Measurements from ENCODE around the gene RAPGEF6. TPM values are rescaled to one million over a fixed set of nuclear protein-coding genes. Genes with fewer than 3 reads are reported as not detected.

Gene RAPGEF6
- total RNA-seq, 4 donors from 2014 or later = 17.2 to 23.3 (median 20.1) TPM

DNA sequence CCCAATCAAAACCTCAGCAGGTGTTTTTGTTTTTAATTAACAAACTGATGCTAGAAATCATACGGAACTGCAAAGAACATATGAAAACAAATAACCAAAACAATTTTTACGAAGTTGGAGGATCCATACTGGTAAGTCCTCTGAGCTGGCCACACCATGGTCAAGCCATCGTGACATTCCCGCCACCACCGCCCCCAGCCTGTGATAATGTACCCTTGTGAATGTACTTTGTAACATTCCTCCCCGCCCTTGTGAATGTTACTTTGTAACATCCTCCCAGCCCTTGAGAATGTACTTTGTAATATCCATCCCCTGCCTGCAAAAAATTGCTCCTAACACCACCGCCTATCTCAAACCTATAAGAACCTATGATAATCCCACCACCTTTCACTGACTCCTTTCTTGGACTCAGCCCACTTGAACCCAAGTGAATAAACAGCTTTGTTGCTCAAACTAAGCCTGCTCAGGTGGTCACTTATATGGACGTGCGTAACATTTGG, 63.3 kb downstream of the RAPGEF6 start:
- H3K27ac ChIP-seq (replicated peaks in 1 of 4) = no peak overlapping the region
- intact Hi-C loops (cut with DNase I) = no loop called here
- no peak for DNase-seq (ENCODE audit: extremely low spot score)
- WGBS = 98% methylated on average over 9 of the region's 9 CpGs
- H3K27me3 ChIP-seq = no peaks in the 10 kb centered on the region
- no peak for TF ChIP-seq CTCF (IDR thresholded peaks at IDR 0.05)
- TF ChIP-seq EP300 (IDR thresholded peaks at IDR 0.05) = no peak
- no peak for TF ChIP-seq POLR2AphosphoS5 (IDR thresholded peaks at IDR 0.05)
- no peak for TF ChIP-seq POLR2A (IDR thresholded peaks at IDR 0.05; ENCODE audit: low read depth)
- H3K4me1 ChIP-seq = no peaks in the 10 kb centered on the region
- no peak overlapping the region for H3K4me3 ChIP-seq
- H3K36me3 ChIP-seq = no peaks in the 10 kb centered on the region
- no peaks in the 10 kb centered on the region for H3K9me3 ChIP-seq

DNA sequence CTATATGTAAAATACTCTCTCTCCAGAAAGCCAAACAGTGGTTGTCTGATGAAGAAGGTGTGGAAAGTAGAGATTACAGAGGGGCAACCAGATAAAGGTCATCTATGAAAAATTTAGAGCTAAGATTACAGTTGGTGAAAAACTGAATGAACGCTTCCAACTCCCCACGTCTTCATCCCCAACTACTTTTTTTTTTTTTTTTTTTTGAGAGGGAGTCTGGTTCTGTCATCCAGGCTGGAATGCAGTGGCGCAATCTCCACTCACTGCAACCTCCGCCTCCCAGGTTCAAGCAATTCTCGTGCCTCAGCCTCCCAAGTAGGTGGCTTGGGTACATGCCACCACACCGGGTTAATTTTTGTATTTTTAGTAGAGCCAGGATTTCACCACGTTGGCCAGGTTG, 64.3 kb downstream of the RAPGEF6 start:
- no peaks in the 10 kb centered on the region for H3K9me3 ChIP-seq
- 92% methylated on average over 7 of the region's 7 CpGs for WGBS
- no peak overlapping the region for H3K27ac ChIP-seq (replicated peaks in 1 of 4)
- H3K4me1 ChIP-seq = no peaks in the 10 kb centered on the region
- DNase-seq (ENCODE audit: extremely low spot score) = no peak
- intact Hi-C loops (cut with DNase I) = no loop called here
- H3K27me3 ChIP-seq = no peaks in the 10 kb centered on the region
- H3K4me3 ChIP-seq = no peak overlapping the region
- H3K36me3 ChIP-seq = no peaks in the 10 kb centered on the region
- TF ChIP-seq EP300 (IDR thresholded peaks at IDR 0.05) (no peak), POLR2AphosphoS5 (IDR thresholded peaks at IDR 0.05) (no peak), CTCF (IDR thresholded peaks at IDR 0.05) (no peak), POLR2A (IDR thresholded peaks at IDR 0.05; ENCODE audit: low read depth) (no peak)

GRCh38 chr5:131564229-131564652, 70.8 kb downstream of the RAPGEF6 start:
- peaks cover 0 to 2% (median 0%) of the 10 kb centered on the region in 4 donors for H3K4me1 ChIP-seq
- WGBS = 91% methylated on average over 4 of the region's 4 CpGs
- no peak for DNase-seq (ENCODE audit: extremely low spot score)
- no peak for TF ChIP-seq EP300 (IDR thresholded peaks at IDR 0.05)
- TF ChIP-seq POLR2AphosphoS5 (IDR thresholded peaks at IDR 0.05) = no peak
- TF ChIP-seq POLR2A (IDR thresholded peaks at IDR 0.05; ENCODE audit: low read depth) = no peak
- no peak for TF ChIP-seq CTCF (IDR thresholded peaks at IDR 0.05)
- no peak overlapping the region for H3K4me3 ChIP-seq
- no peak overlapping the region for H3K27ac ChIP-seq (replicated peaks in 1 of 4)
- peaks cover 0 to 4% (median 0%) of the 10 kb centered on the region in 4 donors for H3K36me3 ChIP-seq
- no peaks in the 10 kb centered on the region for H3K27me3 ChIP-seq
- no peaks in the 10 kb centered on the region for H3K9me3 ChIP-seq
- intact Hi-C loops (cut with DNase I) = no loop called here

DNA sequence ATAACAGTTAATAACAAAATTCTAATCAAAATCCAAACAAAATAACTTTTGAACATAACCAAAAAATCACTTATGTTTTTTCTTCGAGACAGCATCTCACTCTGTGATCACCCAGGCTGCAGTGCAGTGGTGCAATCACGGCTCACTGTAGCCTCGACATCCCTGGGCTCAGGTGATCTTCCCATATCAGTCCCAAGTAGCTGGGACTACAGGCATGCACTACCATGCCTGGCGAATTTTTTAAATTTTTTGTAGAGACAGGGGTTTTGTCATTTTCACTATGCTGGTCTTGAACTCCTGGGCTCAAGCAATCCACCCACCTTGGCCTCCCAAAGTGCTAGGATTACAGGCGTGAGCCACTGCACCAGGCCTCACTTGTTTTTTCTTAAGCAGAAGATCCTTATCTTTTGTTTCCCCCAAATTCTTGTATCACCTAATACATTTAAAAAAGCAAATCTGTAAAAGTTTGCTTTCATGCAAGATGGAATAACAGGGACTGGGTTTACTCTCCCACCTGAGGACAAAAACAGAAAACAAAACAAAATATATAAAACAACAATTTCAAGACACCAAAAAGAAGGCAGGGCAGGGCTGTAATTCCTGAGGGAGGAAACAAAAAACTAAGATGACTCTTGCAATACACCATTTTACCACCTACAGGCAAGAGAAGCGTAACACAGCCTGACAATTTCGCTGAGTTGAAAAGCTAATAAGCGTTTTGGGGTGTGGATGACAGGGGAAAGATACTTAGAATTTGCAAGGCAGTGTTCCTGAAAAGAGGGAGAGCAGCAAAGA, 71.4 kb downstream of the RAPGEF6 start:
- DNase-seq (ENCODE audit: extremely low spot score) = no peak
- WGBS = 91% methylated on average over 8 of the region's 8 CpGs
- H3K4me3 ChIP-seq = no peak overlapping the region
- H3K27me3 ChIP-seq = no peaks in the 10 kb centered on the region
- no peak overlapping the region for H3K27ac ChIP-seq (replicated peaks in 1 of 4)
- intact Hi-C loops (cut with DNase I) = no loop called here
- peaks cover 0 to 8% (median 0%) of the 10 kb centered on the region in 4 donors for H3K36me3 ChIP-seq
- peaks cover 0 to 2% (median 0%) of the 10 kb centered on the region in 4 donors for H3K4me1 ChIP-seq
- TF ChIP-seq EP300 (IDR thresholded peaks at IDR 0.05) (no peak), CTCF (IDR thresholded peaks at IDR 0.05) (no peak)
- no peaks in the 10 kb centered on the region for H3K9me3 ChIP-seq
